ENCODE data around the gene SDR42E2.
"Not testable (repeated sequence)": the region's sequence is repeated elsewhere in the genome, so short reads cannot be mapped to it uniquely, and the experiment has no call there.

SDR42E2 gene

GRCh38 chr16:22162656-22163009, 327 bp downstream of the SDR42E2 start:
- DNase-seq (ENCODE audit: low spot score) = no peak

GRCh38 chr16:22163806-22164205, 1.5 kb downstream of the SDR42E2 start:
- no peak for DNase-seq (ENCODE audit: low spot score)

DNA sequence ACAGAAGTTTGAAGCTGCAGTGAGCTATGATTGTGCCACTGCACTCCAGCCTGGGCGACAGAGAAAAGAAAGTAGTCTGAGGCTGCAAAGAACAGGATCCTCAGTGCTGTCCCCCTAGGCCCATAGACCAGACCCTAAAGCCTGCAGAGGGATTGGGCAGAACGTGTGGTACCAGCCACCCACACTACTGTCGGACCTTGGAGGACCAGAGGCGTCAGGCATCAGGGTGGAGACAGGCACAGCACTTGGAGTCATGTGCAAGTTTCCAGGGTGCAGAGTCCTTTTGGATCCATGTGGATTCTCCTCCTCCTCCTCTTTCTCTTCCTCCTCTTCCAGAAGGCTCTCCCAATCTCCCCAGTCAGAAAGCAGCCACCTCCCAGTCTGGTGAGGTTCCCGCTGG, 2.2 kb downstream of the SDR42E2 start:
- no peak for DNase-seq (ENCODE audit: low spot score)

GRCh38 chr16:22165508-22166285, 3.4 kb downstream of the SDR42E2 start:
- DNase-seq (ENCODE audit: low spot score) = no peak

- no peak for DNase-seq (ENCODE audit: low spot score)
These were observed 9.6 kb downstream of the SDR42E2 start for GRCh38 chr16:22171953-22172352.

GRCh38 chr16:22172642-22173041, 10.3 kb downstream of the SDR42E2 start:
- DNase-seq (ENCODE audit: low spot score) = not testable (repeated sequence)

GRCh38 chr16:22174642-22175041, 12.3 kb downstream of the SDR42E2 start:
- no peak for DNase-seq (ENCODE audit: low spot score)

DNA sequence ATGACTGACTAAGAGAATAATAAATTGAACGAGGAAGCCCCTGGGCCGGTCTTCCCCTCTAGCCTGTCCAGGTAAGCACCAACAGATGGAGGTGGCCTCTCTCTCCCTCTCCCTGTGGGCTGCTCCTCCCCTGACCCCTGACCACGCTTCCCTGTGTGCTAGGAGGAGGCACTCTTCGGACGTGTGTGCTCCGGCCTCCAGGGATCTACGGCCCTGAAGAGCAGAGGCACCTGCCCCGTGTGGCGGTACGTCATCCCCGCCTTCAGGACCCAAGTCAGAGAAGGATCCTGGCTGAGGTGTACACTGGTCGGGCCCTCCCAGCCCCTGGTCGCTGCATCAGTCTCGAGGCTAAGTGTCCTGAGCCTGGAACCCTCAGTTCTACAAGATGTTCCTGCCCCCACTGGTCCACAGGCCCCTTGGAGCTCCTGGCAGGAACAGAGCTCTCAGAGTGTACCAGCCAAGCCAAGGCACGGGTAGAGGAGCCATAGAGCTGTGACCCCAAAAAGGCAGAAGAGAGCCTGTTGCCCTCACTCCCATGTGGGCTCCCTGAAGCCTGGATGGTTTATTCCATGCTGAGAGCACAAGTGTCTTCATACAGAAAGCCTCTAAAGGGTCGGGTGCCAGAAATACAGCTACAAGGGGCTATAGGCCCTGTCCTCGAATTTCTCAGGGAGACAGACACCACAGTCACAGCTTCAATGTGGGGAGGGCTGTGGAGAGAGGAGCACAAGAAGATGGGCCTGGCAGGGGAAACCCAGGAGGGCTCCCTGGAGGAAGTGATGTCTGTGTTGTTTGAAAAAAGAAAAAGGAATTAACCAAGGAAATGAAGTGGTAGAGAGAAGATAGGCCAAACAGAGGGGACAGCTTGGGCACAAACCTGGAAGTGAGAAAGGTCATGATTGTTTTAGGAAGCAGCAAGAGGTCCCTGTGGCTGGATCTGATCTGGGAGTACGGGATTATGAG, 15.9 kb downstream of the SDR42E2 start:
- DNase-seq (ENCODE audit: low spot score) = no peak

GRCh38 chr16:22181426-22181825, 19.1 kb downstream of the SDR42E2 start:
- no peak for DNase-seq (ENCODE audit: low spot score)

DNA sequence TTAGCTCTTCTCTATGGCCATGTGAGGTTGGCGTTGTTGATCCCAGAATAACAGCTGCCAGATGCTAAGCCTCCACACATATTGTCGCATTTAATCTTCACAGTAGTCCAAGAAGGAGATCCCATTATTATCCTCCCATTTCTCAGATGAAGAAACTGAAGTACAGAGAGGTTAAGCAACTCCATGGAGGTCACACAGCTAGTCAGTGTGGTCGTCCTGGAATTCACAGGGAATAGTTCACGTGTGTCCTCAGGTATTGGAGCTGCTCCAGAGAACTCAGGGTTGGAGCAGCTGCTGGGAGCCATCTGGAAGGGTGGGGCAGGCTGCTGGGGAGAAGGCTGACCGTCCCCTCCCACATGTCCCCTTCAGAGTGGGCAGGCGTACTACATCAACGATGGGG, 19.5 kb downstream of the SDR42E2 start:
- no peak for DNase-seq (ENCODE audit: low spot score)

GRCh38 chr16:22183335-22183734, 21.0 kb downstream of the SDR42E2 start:
- no peak for DNase-seq (ENCODE audit: low spot score)

DNA sequence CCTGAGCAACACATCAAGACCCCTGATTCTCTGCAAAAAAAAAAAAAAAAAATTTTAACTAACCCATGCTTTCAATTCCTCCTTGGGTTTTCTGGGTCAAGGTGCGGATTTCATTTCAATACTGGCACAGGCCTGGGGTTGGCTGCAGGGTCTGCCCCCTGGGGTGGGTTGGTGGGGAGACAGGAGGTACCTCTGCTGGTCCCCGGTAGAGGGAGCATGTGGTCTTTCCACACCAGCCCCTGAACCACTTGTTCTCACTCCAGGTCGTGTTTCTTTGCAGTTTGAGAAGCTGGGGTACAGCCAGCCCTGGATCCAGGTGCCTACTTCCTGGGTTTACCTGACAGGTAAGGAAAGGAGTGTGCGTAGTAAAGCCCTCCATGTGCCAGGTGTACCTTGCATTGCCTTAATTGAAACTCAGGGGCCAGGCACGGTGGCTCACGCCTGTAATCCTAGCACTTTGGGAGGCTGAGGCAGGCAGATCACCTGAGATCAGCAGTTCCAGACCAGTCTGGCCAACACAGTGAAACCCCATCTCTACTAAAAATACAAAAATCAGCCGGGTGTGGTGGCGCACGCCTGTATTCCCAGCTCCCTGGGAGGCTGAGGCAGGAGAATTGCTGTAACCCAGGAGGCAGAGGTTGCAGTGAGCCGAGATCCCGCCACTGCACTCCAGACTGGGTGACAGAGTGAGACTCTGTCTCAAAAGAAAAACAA, 21.8 kb downstream of the SDR42E2 start:
- no peak for DNase-seq (ENCODE audit: low spot score)

DNA sequence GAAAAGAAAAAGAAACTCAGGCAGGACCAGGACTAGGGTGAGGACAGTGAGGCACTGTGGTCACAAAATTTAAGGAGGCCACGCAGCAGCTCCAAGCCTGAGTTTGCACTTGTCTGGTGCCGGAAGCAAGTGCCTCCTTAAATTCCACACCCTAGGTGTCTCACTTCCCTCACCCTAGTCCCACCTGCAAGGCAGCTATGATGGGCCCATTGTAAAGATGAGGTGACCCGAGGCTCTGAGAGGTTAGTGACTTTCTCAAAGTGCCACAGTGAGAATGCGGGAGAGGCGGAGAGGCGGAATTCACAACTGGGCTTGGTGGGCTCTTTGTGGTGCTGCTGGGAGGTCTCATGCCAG, 22.3 kb downstream of the SDR42E2 start:
- DNase-seq (ENCODE audit: low spot score) = no peak

- DNase-seq (ENCODE audit: low spot score) = no peak
These were observed 24.2 kb downstream of the SDR42E2 start for GRCh38 chr16:22186517-22186916.

DNA sequence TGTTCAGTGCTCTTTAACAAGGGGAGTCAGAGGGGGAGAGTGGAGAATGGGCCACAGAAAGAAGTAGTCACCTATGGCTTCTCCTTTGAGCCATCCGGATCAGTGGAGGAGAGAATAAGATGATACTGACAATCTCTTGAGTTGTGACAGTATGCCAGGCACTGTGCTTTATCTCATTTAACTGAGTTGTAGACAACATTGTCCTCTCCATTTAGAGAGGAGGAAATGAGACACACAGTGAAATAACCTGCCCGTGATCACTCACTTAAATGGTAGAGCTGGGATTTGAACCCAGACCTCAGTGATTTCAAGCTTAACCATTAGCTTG, 25.9 kb downstream of the SDR42E2 start:
- no peak for DNase-seq (ENCODE audit: low spot score)

GRCh38 chr16:22188595-22189442, 26.5 kb downstream of the SDR42E2 start:
- peak; percentile 84 for DNase-seq (ENCODE audit: low spot score)

DNA sequence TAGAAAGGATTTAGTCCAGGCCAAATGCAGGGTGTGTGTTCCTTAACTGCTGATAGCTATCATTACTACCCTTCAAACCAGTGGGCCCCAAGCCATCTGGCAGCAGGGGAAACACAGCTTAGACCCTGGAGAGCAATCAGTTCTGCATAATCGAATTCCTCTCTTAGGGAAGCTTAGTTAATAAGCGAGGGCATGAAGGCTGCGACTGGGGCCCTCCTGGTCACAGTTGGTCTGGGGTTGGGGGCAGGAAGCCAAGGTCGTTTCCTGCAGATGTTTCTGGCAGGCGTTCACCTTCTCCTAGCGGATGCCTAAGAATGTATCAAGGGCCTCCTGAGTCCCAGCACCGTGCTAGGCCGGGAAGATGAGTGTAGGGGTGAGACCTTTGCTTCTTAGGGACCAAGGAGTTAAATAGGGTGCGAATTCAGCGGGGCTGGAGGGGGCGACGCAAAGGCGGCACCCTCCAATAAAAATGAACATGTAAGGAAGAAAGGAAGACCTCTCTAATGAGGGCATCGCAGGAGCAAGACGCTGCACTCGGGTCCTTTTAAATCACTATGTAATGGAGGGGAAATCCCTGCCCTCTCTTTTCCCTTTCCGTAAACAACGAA, 27.3 kb downstream of the SDR42E2 start:
- no peak for DNase-seq (ENCODE audit: low spot score)

DNA sequence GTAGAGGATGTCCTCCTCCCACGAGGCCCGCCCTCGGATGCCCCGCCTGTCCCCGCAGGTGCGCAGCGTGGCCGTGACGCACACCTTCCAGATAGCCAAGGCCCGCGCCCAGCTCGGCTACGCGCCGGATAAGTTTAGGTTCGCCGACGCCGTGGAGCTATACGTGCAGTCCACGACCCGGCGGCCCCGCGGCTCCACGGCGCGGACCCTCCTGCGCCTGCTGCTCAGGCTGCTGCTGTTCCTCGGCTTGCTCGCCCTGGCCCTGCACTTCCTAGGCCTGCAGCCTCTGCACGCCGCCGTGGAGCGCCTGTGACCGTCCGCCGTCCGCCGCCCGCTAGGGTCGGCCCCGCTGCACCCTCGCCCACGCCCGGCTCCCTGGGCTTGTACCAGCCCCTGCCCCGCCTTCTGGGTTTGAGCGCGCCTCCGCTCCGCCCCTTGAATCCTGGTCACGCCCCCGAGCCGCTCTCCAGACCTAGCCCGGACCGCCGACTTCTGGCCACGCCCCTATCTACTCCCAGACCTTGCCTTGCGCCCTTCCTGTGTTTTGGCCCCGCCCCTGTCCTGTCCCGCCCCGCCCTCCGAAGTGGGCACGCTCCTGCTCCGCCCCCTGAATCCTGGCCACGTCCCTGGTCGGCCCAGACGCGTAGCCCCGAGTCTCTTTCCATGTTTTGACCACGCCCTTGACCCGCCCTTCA, 27.9 kb downstream of the SDR42E2 start:
- peak; percentile 99 for DNase-seq (ENCODE audit: low spot score)

DNA sequence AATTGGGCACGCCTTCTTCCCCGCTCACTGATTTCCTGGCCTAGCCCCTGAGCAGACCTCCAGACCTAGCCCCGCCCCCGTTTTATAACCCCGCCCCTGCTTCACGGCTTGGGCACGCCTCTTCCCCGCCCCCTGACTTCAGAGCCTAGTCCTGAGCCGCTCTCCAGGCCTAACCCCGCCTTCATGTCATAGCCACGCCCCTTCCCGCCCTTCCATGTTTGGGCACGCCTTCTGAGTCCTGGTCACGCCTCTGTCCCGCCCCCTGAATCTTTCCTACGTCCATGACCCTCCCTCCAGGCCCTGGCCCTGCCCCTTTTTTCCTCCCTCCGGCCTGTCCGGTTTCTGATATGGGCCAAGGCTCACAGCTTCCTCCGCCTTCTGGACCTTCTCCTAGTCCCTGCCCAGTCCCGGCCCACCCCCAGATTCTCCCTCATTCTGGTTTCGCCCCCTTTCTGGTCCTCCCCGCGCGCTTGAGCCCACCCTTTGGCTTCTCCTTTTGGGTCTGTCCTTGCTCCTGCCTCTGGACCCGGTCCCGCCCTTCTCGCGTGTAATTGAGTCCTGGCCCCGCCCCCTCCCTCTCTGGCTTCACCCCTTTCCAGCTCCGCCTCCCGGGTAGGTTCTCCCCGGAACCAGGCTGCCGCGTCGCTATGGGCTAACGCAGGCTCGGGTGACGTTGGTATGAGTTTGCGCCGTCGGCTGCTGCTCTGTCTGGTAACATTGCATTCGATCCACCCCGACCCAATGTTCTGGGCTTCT, 28.6 kb downstream of the SDR42E2 start:
- peak; percentile 100 for DNase-seq (ENCODE audit: low spot score)

Measured in pons (tissue), 1 donor.